HG03175 (cell line): ENCODE measurements around the gene TTC21B.

Experiments used
- ATAC-seq: cut with Tn5 transposase; IDR thresholded peaks from one replicate; pipeline ENCODE4 v1.9.1; 2021; ENCODE audit warnings: mild to moderate bottlenecking, moderate library complexity; ENCODE audit not compliant: unreplicated experiment

The TTC21B gene

DNA sequence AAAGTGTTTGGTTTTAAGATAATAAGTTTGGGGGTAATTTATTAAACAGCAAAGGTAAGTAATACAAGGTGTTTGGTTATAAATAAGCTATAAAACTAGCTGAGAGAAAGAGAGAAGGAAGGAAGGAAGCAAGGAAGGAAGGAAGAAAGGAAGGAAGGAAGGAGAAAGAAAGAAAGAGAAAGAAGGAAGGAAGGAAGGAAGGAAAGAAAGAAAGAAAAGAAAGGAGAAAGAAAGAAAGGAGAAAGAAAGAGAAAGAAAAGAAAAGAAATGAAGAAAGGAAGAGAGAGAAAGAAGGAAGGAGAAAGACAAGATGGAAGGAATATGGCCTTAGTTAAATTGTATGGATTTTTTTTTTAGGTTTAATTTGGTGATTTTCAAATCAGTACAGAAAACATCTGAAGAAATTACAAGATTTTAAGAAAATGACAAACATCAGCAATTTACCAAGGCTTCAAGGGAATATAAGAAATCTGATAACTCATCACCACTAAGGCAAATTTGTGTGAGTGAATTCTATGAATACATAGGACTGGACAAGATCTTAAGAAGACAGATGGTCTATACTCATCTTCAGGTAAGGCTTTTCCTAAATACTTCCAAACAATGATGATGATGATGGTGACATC is 113.1 kb downstream of the TTC21B start:
- no peak for ATAC-seq

GRCh38 chr2:165839610-165840009 is 114.0 kb downstream of the TTC21B start:
- ATAC-seq: no peak

DNA sequence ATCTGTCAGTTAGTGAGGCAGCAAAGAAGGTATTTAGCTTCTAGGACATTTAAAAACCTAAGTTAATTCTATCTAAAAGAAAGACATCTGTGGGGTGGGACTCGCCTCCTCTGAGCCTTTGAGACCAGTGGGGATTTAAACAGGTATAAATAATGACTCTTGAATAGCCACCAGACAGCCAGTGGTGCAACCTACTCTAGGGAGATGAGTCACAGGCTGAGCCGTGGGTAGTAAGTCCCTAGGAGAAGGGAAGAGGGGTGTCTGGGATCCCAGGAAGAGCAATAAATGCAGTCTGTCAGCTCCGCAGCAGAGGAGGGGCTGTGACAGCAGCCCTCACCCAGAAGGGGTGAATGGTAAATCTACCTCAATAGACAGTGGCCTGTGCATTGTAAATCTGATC is 116.5 kb downstream of the TTC21B start:
- ATAC-seq: no peak

DNA sequence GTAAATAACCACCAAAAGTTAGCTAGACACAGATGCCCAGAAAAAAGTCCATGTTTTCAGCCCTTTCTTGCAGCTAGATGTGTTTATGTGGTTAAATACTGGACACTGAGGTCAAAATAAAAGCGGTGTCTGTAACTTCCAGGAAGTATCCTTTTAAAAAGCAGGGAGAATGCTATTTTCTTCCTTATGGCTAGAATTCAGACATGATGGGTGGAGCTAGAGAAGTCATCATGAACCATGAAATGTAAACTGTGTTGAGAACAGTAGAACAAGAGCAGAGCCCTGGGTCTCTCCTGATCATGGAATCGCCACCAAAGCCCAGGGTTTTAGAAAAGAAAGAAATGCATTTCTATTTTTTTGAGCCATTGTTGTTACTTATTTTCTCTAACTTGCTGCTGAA is 118.2 kb downstream of the TTC21B start:
- ATAC-seq: no peak

DNA sequence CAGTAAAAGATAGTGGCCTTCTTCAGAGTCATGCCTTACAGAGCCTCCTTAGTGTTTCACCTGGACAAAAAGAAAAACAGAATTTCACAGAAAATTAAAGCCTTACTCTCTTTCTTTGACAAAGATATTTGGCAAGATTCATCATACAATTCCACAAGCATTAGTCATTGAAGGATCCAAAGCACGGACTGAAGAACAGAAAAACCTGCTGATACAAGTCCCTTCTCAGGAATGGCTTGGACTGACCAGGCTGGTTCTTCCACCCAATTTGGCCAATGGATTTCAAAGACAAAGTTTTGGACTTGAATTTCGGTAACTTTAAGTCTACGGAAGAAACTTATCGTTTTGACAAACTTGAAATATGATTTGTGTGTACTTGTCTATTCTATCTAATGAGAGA is 120.4 kb downstream of the TTC21B start:
- no peak for ATAC-seq

GRCh38 chr2:165827921-165828276 is 125.7 kb downstream of the TTC21B start:
- ATAC-seq: no peak

- ATAC-seq: peak; percentile 63
Observed at GRCh38 chr2:165827016-165827920, 126.3 kb downstream of the TTC21B start.

- no peak for ATAC-seq
Observed at GRCh38 chr2:165825041-165825440, 128.5 kb downstream of the TTC21B start.
